Adipocyte (in vitro differentiated cells): Measurements from ENCODE around the gene RAP1GAP2.

Experiments used
- DNase-seq: peaks from one replicate; pipeline ENCODE4 v3.0.0-alpha.2; 2015; ENCODE audit warnings: low read depth
- H3K27me3 ChIP-seq: replicated peaks from 2 replicates; pipeline ENCODE4 v1.7.0; 2013; ENCODE audit warnings: mild to moderate bottlenecking, low read length, moderate library complexity; ENCODE audit not compliant: control insufficient read depth, insufficient read depth
- H3K36me3 ChIP-seq: 2 replicates; pipeline ENCODE4 v1.7.0; 2013; ENCODE audit warnings: low read length, mild to moderate bottlenecking, moderate library complexity; ENCODE audit not compliant: control insufficient read depth, insufficient read depth, severe bottlenecking
- H3K4me1 ChIP-seq: 2 replicates; pipeline ENCODE4 v1.7.0; 2013; ENCODE audit warnings: mild to moderate bottlenecking, low read length, moderate library complexity; ENCODE audit not compliant: control insufficient read depth, insufficient read depth
- H3K4me3 ChIP-seq: 2 replicates; pipeline ENCODE4 v1.7.0; 2013; ENCODE audit warnings: mild to moderate bottlenecking, low read length, moderate library complexity
- H3K9ac ChIP-seq: 2 replicates; pipeline ENCODE4 v1.7.0; 2013; ENCODE audit warnings: mild to moderate bottlenecking, low read length, moderate library complexity
- H3K9me3 ChIP-seq: 2 replicates; pipeline ENCODE4 v1.7.0; 2013; ENCODE audit warnings: mild to moderate bottlenecking, low read length, moderate library complexity; ENCODE audit not compliant: control insufficient read depth

RAP1GAP2 gene

GRCh38 chr17:2892305-2892971, 96.2 kb downstream of the RAP1GAP2 start:
- peaks cover 6% of the 10 kb centered on the region for H3K27me3 ChIP-seq
- no peak overlapping the region for H3K9ac ChIP-seq
- DNase-seq, result peak; percentile 5
- H3K4me3 ChIP-seq, result no peak overlapping the region
- H3K36me3 ChIP-seq, result no peaks in the 10 kb centered on the region
- H3K4me1 ChIP-seq, result peaks cover 17% of the 10 kb centered on the region
- no peaks in the 10 kb centered on the region for H3K9me3 ChIP-seq

- no peak for DNase-seq
- H3K4me3 ChIP-seq, result no peak overlapping the region
- H3K9ac ChIP-seq, result no peak overlapping the region
- peaks cover 6% of the 10 kb centered on the region for H3K27me3 ChIP-seq
- peaks cover 17% of the 10 kb centered on the region for H3K4me1 ChIP-seq
- no peaks in the 10 kb centered on the region for H3K9me3 ChIP-seq
- no peaks in the 10 kb centered on the region for H3K36me3 ChIP-seq
Observed at GRCh38 chr17:2893422-2893914, 97.2 kb downstream of the RAP1GAP2 start.

- Histone ChIP-seq H3K9ac (no peak overlapping the region), H3K27me3 (peaks cover 6% of the 10 kb centered on the region), H3K4me1 (peaks cover 9% of the 10 kb centered on the region), H3K36me3 (no peaks in the 10 kb centered on the region), H3K4me3 (no peak overlapping the region), H3K9me3 (no peaks in the 10 kb centered on the region)
- no peak for DNase-seq
Observed at GRCh38 chr17:2894782-2895181, 98.5 kb downstream of the RAP1GAP2 start.

GRCh38 chr17:2897605-2898004, 101.4 kb downstream of the RAP1GAP2 start:
- peaks cover 14% of the 10 kb centered on the region for H3K27me3 ChIP-seq
- DNase-seq, result no peak
- H3K9me3 ChIP-seq, result no peaks in the 10 kb centered on the region
- no peaks in the 10 kb centered on the region for H3K36me3 ChIP-seq
- no peak overlapping the region for H3K4me3 ChIP-seq
- no peak overlapping the region for H3K9ac ChIP-seq
- H3K4me1 ChIP-seq, result no peaks in the 10 kb centered on the region

- H3K36me3 ChIP-seq, result no peaks in the 10 kb centered on the region
- H3K27me3 ChIP-seq, result peaks cover 21% of the 10 kb centered on the region
- H3K4me1 ChIP-seq, result no peaks in the 10 kb centered on the region
- no peaks in the 10 kb centered on the region for H3K9me3 ChIP-seq
- no peak overlapping the region for H3K9ac ChIP-seq
- no peak for DNase-seq
- H3K4me3 ChIP-seq, result no peak overlapping the region
Observed at GRCh38 chr17:2898255-2898926, 102.2 kb downstream of the RAP1GAP2 start.

- no peak for DNase-seq
- H3K4me1 ChIP-seq, result no peaks in the 10 kb centered on the region
- H3K9ac ChIP-seq, result no peak overlapping the region
- no peak overlapping the region for H3K4me3 ChIP-seq
- no peaks in the 10 kb centered on the region for H3K9me3 ChIP-seq
- peaks cover 30% of the 10 kb centered on the region for H3K27me3 ChIP-seq
- H3K36me3 ChIP-seq, result no peaks in the 10 kb centered on the region
Observed at GRCh38 chr17:2899906-2900305, 103.7 kb downstream of the RAP1GAP2 start.

GRCh38 chr17:2900842-2901241, 104.6 kb downstream of the RAP1GAP2 start:
- Histone ChIP-seq H3K4me3 (no peak overlapping the region), H3K36me3 (no peaks in the 10 kb centered on the region), H3K4me1 (no peaks in the 10 kb centered on the region), H3K9me3 (no peaks in the 10 kb centered on the region), H3K27me3 (peaks cover 31% of the 10 kb centered on the region), H3K9ac (no peak overlapping the region)
- DNase-seq, result no peak

- Histone ChIP-seq H3K27me3 (peaks cover 26% of the 10 kb centered on the region), H3K9ac (no peak overlapping the region), H3K9me3 (no peaks in the 10 kb centered on the region), H3K4me3 (no peak overlapping the region), H3K36me3 (no peaks in the 10 kb centered on the region), H3K4me1 (no peaks in the 10 kb centered on the region)
- no peak for DNase-seq
Observed at GRCh38 chr17:2901582-2901981, 105.3 kb downstream of the RAP1GAP2 start.

- H3K36me3 ChIP-seq, result no peaks in the 10 kb centered on the region
- H3K4me1 ChIP-seq, result no peaks in the 10 kb centered on the region
- peaks cover 26% of the 10 kb centered on the region for H3K27me3 ChIP-seq
Observed at GRCh38 chr17:2902546-2902945, 106.3 kb downstream of the RAP1GAP2 start.

GRCh38 chr17:2903193-2903974, 107.1 kb downstream of the RAP1GAP2 start:
- H3K4me1 ChIP-seq, result no peaks in the 10 kb centered on the region
- no peak for DNase-seq
- H3K36me3 ChIP-seq, result no peaks in the 10 kb centered on the region
- H3K4me3 ChIP-seq, result no peak overlapping the region
- H3K9ac ChIP-seq, result no peak overlapping the region
- peaks cover 26% of the 10 kb centered on the region for H3K27me3 ChIP-seq
- no peaks in the 10 kb centered on the region for H3K9me3 ChIP-seq

More at GRCh38 chr17:2902546-2902945, 106.3 kb downstream of the RAP1GAP2 start:
- Histone ChIP-seq H3K9ac (no peak overlapping the region), H3K4me3 (no peak overlapping the region), H3K9me3 (no peaks in the 10 kb centered on the region)
- DNase-seq, result no peak

GRCh38 chr17:2904135-2904534, 107.9 kb downstream of the RAP1GAP2 start:
- Histone ChIP-seq H3K9ac (no peak overlapping the region), H3K27me3 (peaks cover 26% of the 10 kb centered on the region), H3K9me3 (no peaks in the 10 kb centered on the region), H3K36me3 (no peaks in the 10 kb centered on the region), H3K4me3 (no peak overlapping the region), H3K4me1 (no peaks in the 10 kb centered on the region)
- DNase-seq, result no peak
